Upper lobe of right lung (tissue), 1 donor: ENCODE data around the gene SMARCA5. TPM values are rescaled to one million over a fixed set of nuclear protein-coding genes. Genes with fewer than 3 reads are reported as not detected.
A peak's percentile ranks its signal among the peaks of the same experiment; 100 is the strongest.

Source experiments
- ATAC-seq: fragments of 200-7000 bp; cut with Tn5 transposase; one replicate; pipeline ENCODE4 v1.9.1; 2020; ENCODE audit warnings: mild to moderate bottlenecking, moderate library complexity
- DNase-seq: peaks from one replicate; pipeline ENCODE4 v3.0.0-alpha.2; 2020
- H3K27ac ChIP-seq: fragments of 200-600 bp; one replicate; pipeline ENCODE4 v1.8.0; 2022
- H3K27me3 ChIP-seq: fragments of 200-600 bp; one replicate; pipeline ENCODE4 v1.8.0; 2022; ENCODE audit warnings: mild to moderate bottlenecking
- H3K36me3 ChIP-seq: fragments of 200-600 bp; one replicate; pipeline ENCODE4 v1.8.0; 2022
- H3K4me1 ChIP-seq: fragments of 200-600 bp; one replicate; pipeline ENCODE4 v1.8.0; 2022
- H3K4me3 ChIP-seq: fragments of 200-600 bp; one replicate; pipeline ENCODE4 v1.8.0; 2022; ENCODE audit warnings: mild to moderate bottlenecking
- H3K9me3 ChIP-seq: fragments of 200-600 bp; one replicate; pipeline ENCODE4 v1.8.0; 2022
- intact Hi-C: fragments of 100-400 bp; cut with DNase I; formaldehyde crosslinking; loops from one replicate; pipeline ENCODE4 v1.11.0; 2022
- total RNA-seq: library from RNA; stranded (reverse); fragmentation: NEBNext Ultra II Directional; extraction: Animal tissue kit (Norgen Biotek cat#: 25700); gene quantifications from one replicate; pipeline ENCODE4 v1.2.1, GENCODE V29; 2021
- TF ChIP-seq, protein P1 (sequence below): fragments of 200-600 bp; IDR thresholded peaks from one replicate; pipeline ENCODE4 v1.8.0; 2022; ENCODE audit warnings: antibody characterized with exemption
- donor health status: DM: no; HTN: yes; CAD: no; lungs with severe emphysema.

The SMARCA5 gene
- total RNA-seq, 1 donor from 2014 or later = 61.5 TPM

DNA sequence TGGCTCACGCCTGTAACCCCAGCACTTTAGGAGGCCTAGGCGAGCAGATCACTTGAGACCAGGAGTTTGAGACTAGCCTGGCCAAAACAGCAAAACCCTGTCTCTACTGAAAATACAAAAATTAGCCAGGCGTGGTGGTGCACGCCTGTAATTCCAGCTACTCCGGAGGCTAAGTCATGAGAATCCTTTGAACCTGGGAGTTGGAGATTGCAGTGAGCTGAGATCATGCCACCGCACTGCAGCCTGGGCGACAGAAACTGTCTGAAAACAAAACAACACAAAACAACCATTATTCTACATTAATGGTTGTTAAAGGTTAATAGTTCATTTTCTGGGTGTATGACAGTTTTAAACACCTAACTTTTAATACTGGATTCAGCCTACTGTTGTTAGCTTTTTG is 1.6 kb upstream of the SMARCA5 start:
- TF ChIP-seq, protein P1, sequence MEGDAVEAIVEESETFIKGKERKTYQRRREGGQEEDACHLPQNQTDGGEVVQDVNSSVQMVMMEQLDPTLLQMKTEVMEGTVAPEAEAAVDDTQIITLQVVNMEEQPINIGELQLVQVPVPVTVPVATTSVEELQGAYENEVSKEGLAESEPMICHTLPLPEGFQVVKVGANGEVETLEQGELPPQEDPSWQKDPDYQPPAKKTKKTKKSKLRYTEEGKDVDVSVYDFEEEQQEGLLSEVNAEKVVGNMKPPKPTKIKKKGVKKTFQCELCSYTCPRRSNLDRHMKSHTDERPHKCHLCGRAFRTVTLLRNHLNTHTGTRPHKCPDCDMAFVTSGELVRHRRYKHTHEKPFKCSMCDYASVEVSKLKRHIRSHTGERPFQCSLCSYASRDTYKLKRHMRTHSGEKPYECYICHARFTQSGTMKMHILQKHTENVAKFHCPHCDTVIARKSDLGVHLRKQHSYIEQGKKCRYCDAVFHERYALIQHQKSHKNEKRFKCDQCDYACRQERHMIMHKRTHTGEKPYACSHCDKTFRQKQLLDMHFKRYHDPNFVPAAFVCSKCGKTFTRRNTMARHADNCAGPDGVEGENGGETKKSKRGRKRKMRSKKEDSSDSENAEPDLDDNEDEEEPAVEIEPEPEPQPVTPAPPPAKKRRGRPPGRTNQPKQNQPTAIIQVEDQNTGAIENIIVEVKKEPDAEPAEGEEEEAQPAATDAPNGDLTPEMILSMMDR = no peak
- ATAC-seq (no peak), DNase-seq (no peak)
- no peaks in the 10 kb centered on the region for H3K36me3 ChIP-seq
- no peak overlapping the region for H3K27ac ChIP-seq
- intact Hi-C loops = no loop called here
- H3K4me3 ChIP-seq = no peak overlapping the region
- no peaks in the 10 kb centered on the region for H3K27me3 ChIP-seq
- H3K9me3 ChIP-seq = no peaks in the 10 kb centered on the region
- peaks cover 17% of the 10 kb centered on the region for H3K4me1 ChIP-seq

DNA sequence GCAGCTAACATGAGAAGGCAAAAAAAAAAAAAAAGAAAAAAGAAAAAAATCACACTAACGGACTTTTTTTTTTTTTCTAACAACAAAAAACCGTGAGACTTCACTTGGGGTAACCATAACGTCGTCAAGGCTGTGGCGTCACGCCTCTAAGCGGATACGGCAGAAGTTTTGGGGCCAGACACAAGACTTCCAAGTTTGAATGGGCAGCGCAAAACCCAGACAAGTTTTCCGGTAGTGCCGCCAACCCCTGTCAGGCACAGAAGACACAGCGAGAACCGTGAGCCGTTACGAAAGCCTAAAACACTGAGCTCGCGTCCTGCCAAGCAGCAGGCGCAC is 556 bp upstream of the SMARCA5 start:
- DNase-seq (no peak), ATAC-seq (no peak)
- Histone ChIP-seq H3K27ac (peak overlapping the region; percentile 98), H3K27me3 (no peaks in the 10 kb centered on the region), H3K36me3 (peaks cover 9% of the 10 kb centered on the region), H3K4me1 (peaks cover 25% of the 10 kb centered on the region), H3K9me3 (no peaks in the 10 kb centered on the region), H3K4me3 (peak overlapping the region; percentile 82)
- intact Hi-C loops = no loop called here
- TF ChIP-seq, protein P1 = no peak

DNA sequence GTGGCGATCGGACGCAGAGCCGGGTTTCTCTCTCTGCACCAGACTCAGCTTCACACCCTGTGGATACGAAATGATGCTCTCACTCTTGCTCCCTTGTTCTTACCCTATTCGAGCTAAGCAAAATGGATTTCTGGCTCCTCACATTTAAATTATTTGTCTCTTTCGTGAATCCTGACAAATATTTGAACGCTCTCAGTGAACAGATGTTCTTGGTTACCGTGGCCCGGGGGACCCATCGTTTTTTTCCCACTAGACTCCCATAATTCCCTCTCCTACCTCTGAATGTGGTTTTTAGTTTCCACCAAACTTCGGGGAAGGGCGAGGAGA is 630 bp downstream of the SMARCA5 start:
- Histone ChIP-seq H3K36me3 (peaks cover 20% of the 10 kb centered on the region), H3K27ac (peak overlapping the region; percentile 98), H3K9me3 (no peaks in the 10 kb centered on the region), H3K4me3 (peak overlapping the region; percentile 82), H3K27me3 (no peaks in the 10 kb centered on the region), H3K4me1 (peaks cover 28% of the 10 kb centered on the region)
- DNase-seq (no peak), ATAC-seq (no peak)
- TF ChIP-seq, protein P1 = no peak
- intact Hi-C loops = no loop called here

DNA sequence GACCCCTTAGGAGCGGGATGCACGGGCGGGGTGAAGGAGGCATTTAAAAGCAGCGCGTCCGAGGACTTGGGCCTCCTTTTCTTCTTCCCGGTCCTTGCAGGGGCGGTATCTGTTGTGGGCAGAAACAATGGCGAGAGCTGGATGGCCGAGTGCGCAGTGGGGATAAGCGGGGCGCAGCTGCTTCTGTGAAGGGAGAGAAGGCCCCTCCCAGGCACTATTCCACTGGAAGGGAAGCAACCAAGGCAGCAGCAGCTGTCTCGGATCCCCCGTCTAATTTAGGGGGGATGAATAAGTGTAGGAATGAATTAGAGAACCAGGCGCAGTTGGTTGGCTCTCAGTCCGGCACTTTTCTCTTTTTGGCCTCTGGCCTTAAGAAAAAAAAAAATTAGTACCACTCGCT is 995 bp downstream of the SMARCA5 start:
- Histone ChIP-seq H3K27ac (peak overlapping the region; percentile 98), H3K36me3 (peaks cover 24% of the 10 kb centered on the region), H3K9me3 (no peaks in the 10 kb centered on the region), H3K4me1 (peaks cover 32% of the 10 kb centered on the region), H3K4me3 (peak overlapping the region; percentile 82), H3K27me3 (no peaks in the 10 kb centered on the region)
- TF ChIP-seq, protein P1 = no peak
- ATAC-seq (peak; percentile 21), DNase-seq (peak; percentile 68)
- intact Hi-C loops = no loop called here

DNA sequence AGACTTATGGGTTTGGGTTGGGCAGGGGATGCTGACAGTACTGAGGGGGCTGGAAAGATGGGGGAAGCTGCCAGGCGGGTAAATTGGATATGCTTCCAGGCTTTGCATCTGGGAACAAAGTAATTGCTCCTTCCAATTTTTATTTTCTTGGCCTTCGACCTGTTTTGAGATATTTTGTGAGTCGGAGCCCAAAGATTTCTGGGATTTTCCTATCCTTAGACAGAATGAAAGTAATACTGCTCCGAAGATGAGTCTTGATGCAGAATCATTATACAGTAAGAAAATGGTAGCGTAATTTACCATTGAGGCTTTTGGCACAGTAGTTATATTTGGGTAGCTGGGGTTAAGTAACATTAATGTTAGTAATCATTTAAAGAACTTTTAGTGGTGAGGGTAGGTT is 1.4 kb downstream of the SMARCA5 start:
- Histone ChIP-seq H3K27ac (peak overlapping the region; percentile 98), H3K4me1 (peaks cover 33% of the 10 kb centered on the region)

DNA sequence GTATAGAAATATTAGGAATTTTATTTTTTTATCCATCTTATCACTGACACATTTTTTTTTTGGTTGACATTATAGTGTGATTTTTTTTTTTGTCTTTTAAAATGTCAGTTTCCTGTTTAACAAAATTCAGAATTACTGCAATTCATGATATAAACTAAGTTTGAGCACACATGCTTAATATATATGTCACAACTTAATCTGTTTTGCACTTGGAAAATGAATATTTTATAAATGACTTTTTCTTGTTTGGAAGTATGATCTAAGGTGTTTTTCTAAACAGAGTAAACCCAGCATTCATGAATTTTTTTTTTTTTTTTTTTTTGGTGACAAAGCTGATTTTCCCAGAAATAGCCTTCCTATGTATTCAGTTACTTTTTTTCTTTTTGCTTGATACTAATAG is 2.4 kb downstream of the SMARCA5 start:
- H3K9me3 ChIP-seq = no peaks in the 10 kb centered on the region
- peaks cover 34% of the 10 kb centered on the region for H3K4me1 ChIP-seq
- intact Hi-C loops = no loop called here
- TF ChIP-seq, protein P1 = no peak
- no peak for ATAC-seq
- DNase-seq = no peak
- H3K36me3 ChIP-seq = peaks cover 37% of the 10 kb centered on the region
- peak overlapping the region; percentile 82 for H3K4me3 ChIP-seq
- peak overlapping the region; percentile 24 for H3K27ac ChIP-seq
- no peaks in the 10 kb centered on the region for H3K27me3 ChIP-seq

More for the DNA sequence above, 1.4 kb downstream of the SMARCA5 start:
- Histone ChIP-seq H3K36me3 (peaks cover 28% of the 10 kb centered on the region), H3K27me3 (no peaks in the 10 kb centered on the region), H3K4me3 (peak overlapping the region; percentile 82), H3K9me3 (no peaks in the 10 kb centered on the region)
- no peak for ATAC-seq
- TF ChIP-seq, protein P1 = no peak
- no peak for DNase-seq
- intact Hi-C loops = no loop called here
